NB4 (cell line): ENCODE data around the gene LRFN4.

ENCODE experiments used
- CTCF ChIP-seq: IDR thresholded peaks from one replicate; pipeline ENCODE4 v1.5.1; 2012; ENCODE audit warnings: low read depth, low read length
- POLR2A ChIP-seq: IDR thresholded peaks from 2 replicates; pipeline ENCODE4 v1.6.1; 2011; ENCODE audit warnings: mild to moderate bottlenecking; ENCODE audit not compliant: insufficient read length; ENCODE audit errors: extremely low read depth

GRCh38 chr11:66861038-66861773, 4.3 kb downstream of the LRFN4 start:
- TF ChIP-seq CTCF = no peak
- TF ChIP-seq POLR2A = no peak
